Caco-2 (cell line): Measurements from ENCODE around the gene MIA2. TPM values are rescaled to one million over a fixed set of nuclear protein-coding genes. Genes with fewer than 3 reads are reported as not detected.

Experiments used
- BruUV-seq: library from RNA; stranded (reverse); fragments of 400-500 nt; replicated peaks from 2 replicates; lab custom pipeline; 2021; lab: Mats Ljungman, UMichigan
- CTCF ChIA-PET: fragments of 300-600 bp; sonication (Branson Sonifier 250); formaldehyde crosslinking; loops from one replicate; lab custom pipeline; 2022; ENCODE audit warnings: antibody characterized with exemption; lab: Charles Lee
- POLR2A ChIA-PET: fragments of 300-600 bp; sonication (Branson Sonifier 250); formaldehyde crosslinking; loops from one replicate; lab custom pipeline; 2022; ENCODE audit warnings: antibody characterized with exemption; lab: Charles Lee
- DNase-seq, 2 experiments: peaks; one replicate each; pipeline versions ENCODE4 v3.0.0 to v3.0.0-alpha.2; 2020 to 2022
- H3K27me3 ChIP-seq: replicated peaks from 2 replicates; pipeline ENCODE4 v1.6.0; 2011; ENCODE audit warnings: low read length; ENCODE audit not compliant: control insufficient read depth, insufficient read depth
- H3K36me3 ChIP-seq: 2 replicates; pipeline ENCODE4 v1.5.1; 2011; ENCODE audit warnings: low read length; ENCODE audit not compliant: control insufficient read depth, insufficient read depth
- H3K4me1 ChIP-seq: fragments of 250-450 bp; sonication (Bioruptor Pico); 2 replicates; pipeline ENCODE4 v1.5.1; 2020; ENCODE audit warnings: mild to moderate bottlenecking
- H3K4me3 ChIP-seq: 2 replicates; pipeline ENCODE4 v1.5.1; 2011; ENCODE audit warnings: low read depth, mild to moderate bottlenecking, control low read depth, low read length
- H3K9me3 ChIP-seq: fragments of 250-450 bp; sonication (Bioruptor Pico); 2 replicates; pipeline ENCODE4 v1.5.1; 2020; ENCODE audit warnings: mild to moderate bottlenecking, moderate library complexity
- H3K27ac Mint-ChIP-seq: one replicate; pipeline ENCODE4 v1.8.0; 2022; ENCODE audit warnings: mixed read lengths; ENCODE audit not compliant: unreplicated experiment
- H3K27me3 Mint-ChIP-seq: one replicate; pipeline ENCODE4 v1.8.0; 2022; ENCODE audit warnings: mixed read lengths; ENCODE audit not compliant: insufficient read depth, unreplicated experiment
- H3K36me3 Mint-ChIP-seq: one replicate; pipeline ENCODE4 v1.8.0; 2022; ENCODE audit warnings: mild to moderate bottlenecking, mixed read lengths; ENCODE audit not compliant: insufficient read depth, unreplicated experiment
- H3K4me1 Mint-ChIP-seq: one replicate; pipeline ENCODE4 v1.8.0; 2022; ENCODE audit warnings: low read depth, mixed read lengths; ENCODE audit not compliant: unreplicated experiment
- H3K4me3 Mint-ChIP-seq: one replicate; pipeline ENCODE4 v1.8.0; 2022; ENCODE audit warnings: mild to moderate bottlenecking, moderate library complexity, mixed read lengths; ENCODE audit not compliant: unreplicated experiment
- H3K9me3 Mint-ChIP-seq: one replicate; pipeline ENCODE4 v1.8.0; 2022; ENCODE audit warnings: mixed read lengths; ENCODE audit not compliant: unreplicated experiment
- CTCF ChIP-seq, 2 experiments: fragments of 200-600 bp in 1 of 2; IDR thresholded peaks; 1 replicate in 1 of 2; 2 replicates in 1 of 2; pipeline versions ENCODE4 v1.5.1 to v1.8.0; 2011 to 2022; ENCODE audit warnings: antibody characterized with exemption in 1 of 2, control low read depth in 1 of 2, inconsistent platforms in 1 of 2, low read depth in 1 of 2, low read length in 1 of 2, mild to moderate bottlenecking in 1 of 2, moderate library complexity in 1 of 2; ENCODE audit not compliant: insufficient read depth in 1 of 2, severe bottlenecking in 1 of 2, unreplicated experiment in 1 of 2
- intact Hi-C: fragments of 100-400 bp; cut with micrococcal nuclease; formaldehyde crosslinking; loops from one replicate; pipeline ENCODE4 v1.10.0; 2022; ENCODE audit not compliant: unreplicated experiment
- total RNA-seq: library from RNA; stranded (reverse); gene quantifications from 2 replicates; pipeline ENCODE4 v1.2.3, GENCODE V29; 2022

Gene MIA2
- total RNA-seq, 1 experiment from 2014 or later: 71.5 TPM

GRCh38 chr14:39302124-39302810 lies 68.6 kb downstream of the MIA2 start:
- no peaks in the 10 kb centered on the region for H3K36me3 ChIP-seq
- CTCF ChIA-PET: no interaction called here
- TF ChIP-seq CTCF (IDR thresholded peaks at IDR 0.05; ENCODE audit: insufficient read depth in 1 of 2, low read depth in 1 of 2, low read length in 1 of 2, severe bottlenecking in 1 of 2, unreplicated experiment in 1 of 2): no peak
- Mint-ChIP-seq H3K36me3 (peaks cover 25% of the 10 kb centered on the region), H3K27me3 (no peaks in the 10 kb centered on the region), H3K4me1 (no peaks in the 10 kb centered on the region), H3K27ac (no peak overlapping the region), H3K4me3 (no peak overlapping the region), H3K9me3 (no peaks in the 10 kb centered on the region)
- H3K27me3 ChIP-seq: no peaks in the 10 kb centered on the region
- POLR2A ChIA-PET: no interaction called here
- intact Hi-C loops: no loop called here
- no peak for DNase-seq
- no peaks in the 10 kb centered on the region for H3K4me1 ChIP-seq
- no TSS peak for BruUV-seq
- no peaks in the 10 kb centered on the region for H3K9me3 ChIP-seq
- no peak overlapping the region for H3K4me3 ChIP-seq

DNA sequence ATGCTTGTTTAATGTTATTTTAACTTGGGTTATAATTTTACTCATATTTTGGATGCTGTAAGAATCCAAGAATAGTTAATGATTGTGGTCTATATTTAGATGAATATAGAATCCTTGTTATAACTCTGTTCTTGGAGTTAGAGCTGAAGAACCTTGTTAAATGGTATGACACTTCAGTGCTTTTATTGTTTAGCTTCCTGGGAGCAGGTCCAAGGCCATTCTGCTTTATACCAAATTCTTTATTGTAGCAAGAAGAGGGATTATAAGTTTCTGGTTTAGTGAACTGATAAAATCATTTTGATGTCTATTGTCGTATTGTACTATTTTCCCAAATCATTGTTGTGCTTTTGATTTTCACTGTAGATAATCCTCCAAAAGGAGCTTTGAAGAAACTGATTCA lies 69.4 kb downstream of the MIA2 start:
- H3K36me3 Mint-ChIP-seq: peaks cover 31% of the 10 kb centered on the region
- ChIA-PET CTCF (no interaction called here), POLR2A (no interaction called here)
- no peak for TF ChIP-seq CTCF (IDR thresholded peaks at IDR 0.05; ENCODE audit: insufficient read depth in 1 of 2, low read depth in 1 of 2, low read length in 1 of 2, severe bottlenecking in 1 of 2, unreplicated experiment in 1 of 2)
- H3K4me1 Mint-ChIP-seq: no peaks in the 10 kb centered on the region
- Histone ChIP-seq H3K4me3 (no peak overlapping the region), H3K27me3 (no peaks in the 10 kb centered on the region), H3K36me3 (no peaks in the 10 kb centered on the region), H3K9me3 (no peaks in the 10 kb centered on the region), H3K4me1 (no peaks in the 10 kb centered on the region)
- H3K27ac Mint-ChIP-seq: no peak overlapping the region
- BruUV-seq: no TSS peak
- intact Hi-C loops: no loop called here
- DNase-seq: no peak
- no peak overlapping the region for H3K4me3 Mint-ChIP-seq
- H3K9me3 Mint-ChIP-seq: no peaks in the 10 kb centered on the region
- H3K27me3 Mint-ChIP-seq: no peaks in the 10 kb centered on the region

DNA sequence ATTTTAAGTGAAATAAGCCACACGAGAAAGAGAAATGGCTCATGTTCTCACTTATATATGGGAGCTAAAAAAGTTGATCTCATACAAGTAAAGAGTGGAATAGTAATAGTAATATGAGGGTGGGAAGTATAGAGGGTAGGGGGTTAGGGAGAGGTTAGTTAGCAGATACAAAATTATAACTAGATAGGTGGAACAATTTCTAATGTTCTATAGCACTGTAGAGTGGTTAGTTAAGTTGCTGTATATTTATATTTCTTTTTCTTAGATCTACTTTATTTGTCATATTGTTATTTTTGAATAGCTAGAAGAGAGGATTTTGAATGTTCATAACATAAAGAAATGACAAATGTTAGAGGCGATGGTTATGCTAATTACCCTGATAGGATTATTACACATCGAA lies 74.1 kb downstream of the MIA2 start:
- Histone ChIP-seq H3K27me3 (no peaks in the 10 kb centered on the region), H3K4me3 (no peak overlapping the region), H3K36me3 (no peaks in the 10 kb centered on the region), H3K9me3 (no peaks in the 10 kb centered on the region), H3K4me1 (no peaks in the 10 kb centered on the region)
- CTCF ChIA-PET: no interaction called here
- Mint-ChIP-seq H3K36me3 (peaks cover 25% of the 10 kb centered on the region), H3K4me3 (no peak overlapping the region), H3K27me3 (no peaks in the 10 kb centered on the region), H3K27ac (no peak overlapping the region), H3K4me1 (no peaks in the 10 kb centered on the region), H3K9me3 (no peaks in the 10 kb centered on the region)
- intact Hi-C loops: no loop called here
- BruUV-seq: no TSS peak
- no peak for TF ChIP-seq CTCF (IDR thresholded peaks at IDR 0.05; ENCODE audit: insufficient read depth in 1 of 2, low read depth in 1 of 2, low read length in 1 of 2, severe bottlenecking in 1 of 2, unreplicated experiment in 1 of 2)
- DNase-seq: no peak
- POLR2A ChIA-PET: no interaction called here
